ENCODE measurements around the gene ZNF212.

GRCh38 chr7:149232362-149232761 lies 7.1 kb upstream of the ZNF212 start:
- TF ChIP-seq POLR2A (IDR thresholded peaks at IDR 0.05; ENCODE audit: low read length) (no peak), GATA1 (IDR thresholded peaks at IDR 0.05; ENCODE audit: low read depth, low read length) (no peak)
